Activated CD8-positive, alpha-beta memory T cell treated with anti-CD3 and anti-CD28 coated beads, Interleukin-2, amount 50 U/mL, for 24 hours (primary cell): ENCODE results near the gene IVNS1ABP.
A peak's percentile ranks its signal among the peaks of the same experiment; 100 is the strongest.
"Not testable (repeated sequence)": the region's sequence is repeated elsewhere in the genome, so short reads cannot be mapped to it uniquely, and the experiment has no call there.

Experiments used
- DNase-seq: peaks from one replicate; pipeline ENCODE4 v3.0.0-alpha.2; 2020; ENCODE audit errors: extremely low read depth

IVNS1ABP gene

DNA sequence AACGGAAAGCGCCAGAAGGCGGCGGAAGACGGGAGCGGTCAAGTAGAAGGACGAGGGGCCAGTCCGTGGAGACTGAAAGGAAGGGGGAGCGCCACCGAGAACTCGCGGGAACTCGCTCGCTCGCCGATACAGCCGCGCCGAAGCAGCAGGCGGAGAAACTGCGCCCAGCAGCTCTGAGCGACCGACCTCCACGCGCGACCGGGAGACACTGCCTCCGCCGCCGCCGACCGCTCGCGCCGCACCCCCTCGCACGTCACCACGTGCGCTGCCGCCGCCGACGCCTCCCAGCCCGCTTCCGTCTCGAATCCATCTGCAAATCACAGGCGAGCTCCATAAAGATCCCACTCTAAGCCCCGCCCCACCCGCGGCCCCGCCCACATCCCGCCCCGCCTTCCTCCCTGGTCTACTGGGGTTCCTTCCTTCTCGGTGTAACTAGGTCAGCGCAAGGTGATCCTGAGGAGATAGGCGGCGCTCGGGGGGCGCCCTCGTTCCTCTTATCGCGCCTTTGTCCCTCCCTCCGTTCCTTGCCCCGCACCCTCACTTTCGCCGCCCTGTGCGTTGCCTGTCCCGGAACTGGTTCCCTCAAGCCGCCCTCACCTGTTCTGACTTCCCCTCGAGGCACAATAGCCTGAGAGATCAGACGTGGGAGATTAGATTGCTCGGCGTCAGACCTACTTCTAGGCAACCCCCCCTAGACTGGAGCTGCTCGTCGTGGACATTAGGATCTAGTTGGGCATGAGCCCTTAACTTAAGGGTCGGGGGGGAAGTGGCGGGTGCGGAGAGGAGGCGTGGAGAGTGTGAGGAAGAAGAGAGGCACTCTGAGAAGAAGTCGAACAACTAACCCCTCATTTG, at the start of gene IVNS1ABP:
TSS of gene IVNS1ABP (minus strand) at position 210 of the 852 bp plus-strand sequence. CDS start 7,750 bp downstream, outside the sequence.
- peak; percentile 82 for DNase-seq

DNA sequence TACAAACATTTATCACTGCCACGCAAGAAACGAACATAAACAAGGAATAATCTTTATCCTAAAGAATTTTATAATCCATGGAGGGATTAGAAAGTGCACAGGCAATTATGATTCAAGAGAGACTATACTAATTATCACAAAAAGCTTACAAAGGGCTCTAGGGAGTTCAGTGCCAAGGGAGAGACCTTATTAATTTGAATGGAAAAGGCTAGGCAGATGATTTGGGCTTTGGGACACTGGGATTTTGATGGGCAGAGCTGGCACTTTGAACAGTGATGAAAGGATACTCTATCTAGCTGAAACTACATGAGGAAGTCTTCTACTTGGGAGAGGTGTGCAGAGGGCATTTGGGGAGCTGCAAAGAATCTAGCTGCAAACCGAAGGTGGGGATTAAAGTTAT, 48.9 kb upstream of the IVNS1ABP start:
- no peak for DNase-seq

DNA sequence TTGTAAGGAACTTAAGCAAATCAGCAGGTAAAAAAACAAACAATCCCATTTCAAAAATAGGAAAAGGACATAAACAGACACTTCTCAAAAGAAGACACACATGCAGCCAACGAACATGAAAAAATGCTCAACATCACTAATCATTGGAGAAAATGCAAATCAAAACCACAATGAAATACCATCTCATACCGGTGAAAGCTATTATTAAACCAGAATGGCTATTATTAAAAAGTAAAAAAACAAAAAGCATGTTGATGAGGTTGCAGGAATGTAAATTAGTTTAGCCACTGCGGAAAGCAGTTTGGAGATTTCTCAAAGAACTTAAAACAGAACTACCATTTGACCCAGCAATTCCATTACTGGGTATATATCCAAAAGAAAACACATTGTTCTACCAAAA, 47.5 kb upstream of the IVNS1ABP start:
- DNase-seq = not testable (repeated sequence)

DNA sequence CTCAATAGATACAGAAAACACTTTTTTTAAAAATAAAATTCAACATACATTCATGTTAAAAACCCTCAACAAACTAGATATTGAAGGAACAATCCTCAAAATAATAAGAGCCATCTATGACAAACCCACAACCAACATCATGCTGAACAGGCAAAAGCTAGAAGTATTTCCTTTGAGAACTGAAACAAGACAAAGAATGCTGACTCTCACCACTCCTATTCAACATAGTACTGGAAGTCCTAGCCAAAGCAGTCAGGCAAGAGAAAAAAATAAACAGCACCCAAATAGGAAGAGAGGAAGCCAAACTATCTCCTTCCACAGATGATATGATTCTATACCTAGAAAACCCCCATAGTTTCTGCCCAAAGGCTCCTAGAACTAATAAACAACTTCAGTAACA, 46.2 kb upstream of the IVNS1ABP start:
- no peak for DNase-seq

DNA sequence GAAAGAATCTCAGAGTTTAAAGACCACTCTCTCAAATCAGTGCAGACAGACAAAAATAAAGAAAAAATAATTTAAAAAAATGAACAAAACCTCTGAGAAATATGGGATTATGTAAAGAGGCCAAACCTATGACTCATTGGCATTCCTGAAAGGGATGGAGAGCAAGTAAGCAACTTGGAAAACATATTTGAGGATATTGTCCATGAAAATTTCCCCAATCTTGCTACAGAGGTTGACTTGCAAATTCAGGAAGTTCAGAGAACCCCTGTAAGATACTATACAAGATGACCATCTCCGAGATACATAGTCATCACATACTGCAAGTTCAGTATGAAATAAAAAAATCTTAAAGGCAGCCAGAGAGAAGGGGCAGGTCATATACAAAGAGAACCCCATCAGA, 43.7 kb upstream of the IVNS1ABP start:
- no peak for DNase-seq

DNA sequence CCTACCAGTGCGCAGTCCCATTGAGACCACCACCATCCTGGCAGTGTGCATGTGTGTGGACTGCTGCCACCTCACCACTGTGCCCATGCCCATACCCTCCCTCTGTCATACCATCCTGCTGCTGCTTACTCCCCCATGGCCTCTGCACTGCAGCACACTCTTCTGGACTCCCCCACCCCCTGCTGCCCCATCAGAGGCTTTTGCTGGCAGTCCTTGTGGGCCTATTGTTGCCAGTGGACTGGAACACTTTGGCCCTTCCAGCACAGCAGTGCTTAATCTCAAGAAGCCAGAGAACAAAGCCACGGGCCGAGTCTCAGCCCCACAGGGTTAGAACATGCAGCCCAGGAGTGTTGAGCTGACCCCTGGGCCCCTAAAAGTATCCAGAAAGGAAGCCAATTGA, 41.9 kb upstream of the IVNS1ABP start:
- DNase-seq = no peak

DNA sequence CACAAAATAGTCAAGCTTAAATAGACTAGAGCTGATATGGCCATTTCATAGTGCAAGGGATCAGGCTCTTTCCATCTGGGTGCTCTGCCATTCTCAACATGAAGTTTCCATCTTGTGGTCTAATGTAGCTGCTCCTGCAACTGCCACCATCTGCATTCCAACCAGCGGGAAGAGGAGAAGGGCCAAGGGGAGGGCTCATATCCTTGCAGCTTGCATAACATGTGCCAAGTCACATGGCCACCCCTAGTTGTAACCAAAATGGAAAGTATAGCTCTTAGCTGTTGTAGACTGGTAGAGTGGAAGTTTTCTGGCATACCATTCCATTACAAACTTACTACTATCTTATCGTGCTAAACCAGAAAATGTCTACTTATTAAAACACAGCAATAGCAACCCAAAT, 38.9 kb upstream of the IVNS1ABP start:
- DNase-seq = no peak

DNA sequence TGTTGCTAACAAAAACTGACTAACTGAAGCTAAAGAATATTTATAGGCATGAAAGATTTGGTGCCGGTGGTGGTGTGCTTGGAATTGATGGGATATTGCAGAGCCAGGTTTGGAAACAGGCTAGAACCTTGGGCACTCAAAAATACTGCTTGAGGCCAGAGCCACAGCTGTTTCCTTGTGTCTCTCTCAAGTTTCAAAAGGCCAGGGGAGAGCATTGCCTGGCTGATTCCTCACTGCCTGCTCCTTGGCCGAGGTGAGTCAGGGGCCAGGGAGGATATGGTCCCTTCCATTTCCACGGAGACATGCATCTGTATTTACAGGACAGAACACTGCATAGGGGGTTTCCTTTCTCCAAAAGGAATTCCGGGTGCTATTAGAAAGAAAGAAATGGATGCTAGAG, 36.1 kb upstream of the IVNS1ABP start:
- no peak for DNase-seq

DNA sequence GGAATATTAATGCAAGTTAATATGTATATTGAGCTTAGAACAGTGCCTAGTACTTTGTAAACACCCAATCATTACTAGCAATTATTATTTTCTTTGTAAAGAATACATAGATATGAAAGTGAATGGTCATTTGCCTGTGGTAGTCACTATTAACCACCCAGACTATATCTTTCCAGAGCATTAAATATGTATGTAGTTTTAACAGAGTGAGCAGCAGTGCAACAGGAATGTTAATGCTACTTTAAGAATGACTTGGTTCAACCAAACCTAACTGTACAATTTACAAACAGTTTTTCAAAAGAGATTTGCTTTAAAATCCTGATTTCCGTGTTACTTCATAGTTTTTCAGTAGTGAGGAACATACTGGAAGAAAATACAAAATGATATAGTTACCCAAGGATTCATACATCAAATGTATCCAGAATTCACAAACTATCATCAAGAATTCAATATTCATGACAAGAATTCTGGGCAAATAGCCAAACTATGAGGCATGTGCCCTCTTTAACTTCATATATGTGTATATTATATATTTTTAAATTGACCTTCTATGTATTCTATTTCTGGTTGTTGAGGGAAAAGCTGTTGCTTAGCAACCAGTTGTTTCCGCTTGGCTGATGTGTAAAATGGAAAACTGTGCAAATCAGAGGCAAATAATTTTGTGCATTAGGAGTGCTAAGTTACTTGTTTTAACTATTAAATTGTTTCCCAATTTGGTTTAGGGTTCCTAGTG, 34.9 kb upstream of the IVNS1ABP start:
- DNase-seq = no peak

DNA sequence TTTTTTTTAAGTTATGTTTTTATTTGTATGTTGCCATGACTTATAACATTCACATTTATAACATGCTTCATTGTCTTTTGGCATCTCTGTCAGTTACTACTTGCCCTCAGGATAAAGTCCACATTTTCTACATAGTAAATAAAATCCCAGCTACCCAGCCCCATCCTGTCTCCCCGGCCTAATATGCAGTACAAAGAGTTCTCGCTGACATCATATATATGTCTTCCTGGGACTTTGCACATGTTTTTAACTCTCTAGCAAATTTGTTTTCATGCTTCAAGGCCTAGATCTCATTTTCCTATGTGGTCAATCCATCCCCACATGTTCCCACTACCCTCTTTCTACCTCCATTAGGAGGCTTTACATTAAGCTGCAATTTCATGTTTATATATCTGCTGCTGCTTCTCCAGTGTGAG, 33.0 kb upstream of the IVNS1ABP start:
- DNase-seq = no peak

DNA sequence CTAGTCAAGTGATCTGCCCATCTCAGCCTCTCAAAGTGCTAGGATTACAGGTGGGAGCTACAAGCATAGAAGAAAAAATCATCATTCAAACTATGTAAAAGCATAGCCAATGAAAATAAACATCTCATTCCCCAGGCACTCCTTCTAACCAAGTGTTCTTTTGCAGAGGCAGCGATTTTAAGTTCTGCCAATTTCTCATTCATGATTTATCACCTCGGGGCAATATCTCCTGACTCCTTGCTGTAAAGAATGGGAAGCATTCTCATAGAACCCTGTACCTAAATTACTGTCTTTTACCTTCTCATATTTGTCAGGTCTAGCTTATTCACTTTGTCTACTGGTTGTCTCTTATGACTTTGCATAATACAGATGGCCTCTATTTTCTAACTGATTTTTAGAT, 32.5 kb upstream of the IVNS1ABP start:
- DNase-seq = no peak

DNA sequence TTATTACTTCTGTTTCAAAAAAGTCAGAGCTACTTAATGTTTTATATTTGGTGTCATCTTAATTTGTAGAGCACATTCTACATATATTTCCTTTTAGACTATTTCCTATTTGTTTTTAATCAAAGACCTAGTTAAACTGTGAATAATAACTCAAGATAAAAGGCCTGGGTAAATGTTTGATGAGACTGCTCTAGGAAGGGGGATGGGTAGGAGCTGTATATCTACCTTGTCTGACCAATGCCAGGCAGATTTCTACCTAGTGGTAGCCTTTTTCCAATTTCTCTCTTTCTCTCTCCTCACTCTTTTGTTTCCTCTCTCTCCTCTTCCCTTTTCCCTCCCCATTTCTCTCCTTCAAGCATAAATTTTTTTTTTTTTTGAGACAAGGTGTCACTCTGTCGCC, 31.9 kb upstream of the IVNS1ABP start:
- DNase-seq = no peak

DNA sequence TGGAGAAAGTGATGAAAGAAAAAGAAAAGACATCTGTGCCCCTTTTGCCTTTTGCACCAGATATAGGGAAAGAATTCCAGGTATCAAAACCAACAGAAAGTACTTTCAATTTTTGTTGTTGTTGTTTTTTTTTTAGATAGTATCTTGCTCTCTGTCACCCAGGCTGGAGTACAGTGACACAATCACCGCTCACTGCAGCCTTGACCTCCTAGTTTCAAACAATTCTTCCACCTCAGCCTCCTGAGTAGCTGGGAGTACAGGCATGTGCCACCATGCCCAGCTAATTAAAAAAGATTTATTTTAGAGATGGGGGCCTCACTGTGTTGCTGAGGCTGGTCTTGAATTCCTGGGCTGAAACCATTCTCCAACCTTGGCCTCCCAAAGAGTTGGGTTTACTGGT, 31.3 kb upstream of the IVNS1ABP start:
- DNase-seq = no peak

DNA sequence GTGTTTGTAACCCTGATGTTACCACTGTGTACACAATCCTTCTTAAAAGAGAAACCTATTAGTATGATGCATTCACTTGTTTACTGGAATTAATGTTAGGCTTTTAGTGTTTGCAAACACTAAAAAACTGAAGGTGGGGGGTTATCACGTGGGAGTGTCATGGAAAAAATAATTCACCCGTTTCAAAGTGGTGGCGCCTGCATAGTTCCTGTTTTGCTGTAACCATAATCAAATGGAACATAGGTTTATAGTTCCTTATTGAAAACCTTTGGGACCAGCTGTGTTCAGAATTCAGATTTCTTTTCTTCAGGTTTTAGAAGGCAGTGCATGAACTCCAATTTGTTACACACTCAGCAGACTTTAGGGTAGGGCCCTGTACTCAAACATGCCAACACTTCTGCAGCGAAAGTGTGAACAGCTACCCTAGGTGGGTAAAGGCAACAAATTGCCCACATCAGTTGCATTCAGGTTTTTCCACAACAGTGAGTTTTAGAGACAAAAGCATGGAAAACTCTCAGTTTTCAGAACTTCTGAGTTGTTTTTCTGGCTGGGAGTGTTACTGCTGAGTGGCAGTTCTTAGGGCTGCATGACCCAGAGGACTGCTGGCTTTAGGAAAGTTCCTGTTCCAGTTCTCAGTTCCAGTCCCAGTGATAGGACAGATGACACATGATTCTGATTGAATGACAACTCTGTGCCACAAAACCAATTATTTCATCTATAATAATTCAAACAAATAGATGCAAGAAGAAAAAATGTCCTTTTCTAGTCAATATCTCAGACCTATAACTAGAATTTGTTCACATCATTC, 29.1 kb upstream of the IVNS1ABP start:
- DNase-seq = no peak

DNA sequence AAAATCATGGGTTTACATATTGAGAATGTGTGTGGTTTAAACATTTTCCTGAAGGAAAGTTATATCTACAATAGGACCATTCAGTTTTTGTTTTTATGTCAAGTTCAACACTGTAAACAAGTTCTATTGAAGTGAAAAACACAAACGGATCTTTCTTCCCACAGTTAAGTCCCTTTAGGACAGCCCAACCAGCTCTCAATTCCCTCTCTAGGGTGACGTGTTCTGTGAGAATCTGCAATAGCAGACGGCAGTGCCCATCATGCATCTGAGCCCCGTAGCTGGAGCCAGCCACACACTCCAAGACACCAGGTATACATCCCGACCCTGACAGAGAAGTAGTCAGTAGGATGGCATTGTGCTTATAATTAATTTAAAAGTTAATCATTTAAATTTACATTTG, 26.3 kb upstream of the IVNS1ABP start:
- DNase-seq = no peak

DNA sequence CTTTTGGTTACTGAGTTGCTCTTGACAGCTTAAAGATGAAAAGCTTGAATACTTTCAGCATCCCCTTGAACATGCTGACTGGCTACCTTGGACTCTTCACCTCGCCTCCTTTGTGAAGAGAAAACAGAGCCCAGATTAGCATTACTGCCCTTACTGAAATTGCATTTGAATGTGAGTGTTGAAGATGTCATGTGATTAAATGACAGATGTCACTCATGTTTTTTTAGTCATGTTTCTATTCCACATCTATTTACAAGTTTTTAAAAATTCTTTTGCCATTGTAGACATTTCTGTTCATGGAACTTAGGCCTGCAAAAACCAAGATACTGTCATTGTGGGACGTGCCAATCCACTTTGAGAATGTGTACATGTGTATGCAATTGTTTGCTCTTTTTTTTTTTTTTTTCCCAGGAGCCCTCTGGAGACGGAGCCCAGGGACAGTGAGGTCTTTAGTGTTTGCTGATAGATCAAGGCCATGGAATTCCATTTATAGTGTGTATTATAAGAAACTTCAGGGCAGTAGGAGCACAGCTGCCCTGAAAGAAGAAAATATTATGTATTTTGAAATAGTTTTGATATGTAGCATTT, 25.7 kb upstream of the IVNS1ABP start:
- no peak for DNase-seq

DNA sequence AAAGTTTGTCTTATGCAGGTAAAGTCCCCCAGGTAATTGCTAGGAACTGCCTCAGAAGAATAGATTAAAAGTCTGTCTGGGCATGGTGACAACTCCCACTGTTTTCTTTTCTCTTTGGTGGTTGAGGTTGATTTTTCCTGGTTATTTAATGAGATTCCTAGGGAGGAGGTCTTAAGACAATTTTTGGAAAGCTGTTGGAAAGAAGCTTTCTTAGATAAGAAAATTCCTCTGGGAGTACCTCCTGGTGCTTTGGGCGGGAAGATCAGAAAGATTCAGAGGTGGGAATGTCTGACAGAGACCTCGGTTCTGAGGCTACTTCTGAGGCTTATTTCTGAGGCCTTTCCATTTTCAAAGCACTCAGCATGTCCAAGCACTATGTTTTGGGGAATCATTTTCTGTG, 25.0 kb upstream of the IVNS1ABP start:
- no peak for DNase-seq

DNA sequence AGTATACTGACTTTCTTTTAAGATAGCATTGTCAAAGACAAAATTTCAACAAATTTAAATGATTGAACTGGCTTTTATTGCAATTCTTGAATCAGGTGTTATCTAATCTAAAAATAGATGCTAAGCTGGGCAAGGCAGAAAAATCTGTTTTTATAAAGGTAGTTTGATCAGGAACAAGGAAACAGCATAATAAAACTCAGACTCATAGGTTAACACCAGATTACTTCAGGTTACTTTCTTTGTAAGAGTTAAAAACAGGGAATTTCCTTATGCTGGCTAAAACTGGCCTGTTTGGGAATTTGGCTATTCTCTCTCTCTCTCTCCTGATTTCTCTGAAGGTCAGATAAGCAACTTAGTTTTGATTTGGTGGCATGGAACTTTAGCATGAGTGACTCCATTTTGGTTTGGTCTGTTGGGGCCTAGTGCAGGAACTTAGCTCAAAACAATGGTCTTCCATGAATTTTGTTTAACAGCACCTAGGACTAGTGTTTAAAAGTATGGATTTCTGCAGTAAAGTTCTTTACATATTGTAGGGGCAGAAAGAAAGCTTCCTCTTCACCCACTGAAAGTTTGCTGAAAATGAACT, 24.2 kb upstream of the IVNS1ABP start:
- DNase-seq = no peak

DNA sequence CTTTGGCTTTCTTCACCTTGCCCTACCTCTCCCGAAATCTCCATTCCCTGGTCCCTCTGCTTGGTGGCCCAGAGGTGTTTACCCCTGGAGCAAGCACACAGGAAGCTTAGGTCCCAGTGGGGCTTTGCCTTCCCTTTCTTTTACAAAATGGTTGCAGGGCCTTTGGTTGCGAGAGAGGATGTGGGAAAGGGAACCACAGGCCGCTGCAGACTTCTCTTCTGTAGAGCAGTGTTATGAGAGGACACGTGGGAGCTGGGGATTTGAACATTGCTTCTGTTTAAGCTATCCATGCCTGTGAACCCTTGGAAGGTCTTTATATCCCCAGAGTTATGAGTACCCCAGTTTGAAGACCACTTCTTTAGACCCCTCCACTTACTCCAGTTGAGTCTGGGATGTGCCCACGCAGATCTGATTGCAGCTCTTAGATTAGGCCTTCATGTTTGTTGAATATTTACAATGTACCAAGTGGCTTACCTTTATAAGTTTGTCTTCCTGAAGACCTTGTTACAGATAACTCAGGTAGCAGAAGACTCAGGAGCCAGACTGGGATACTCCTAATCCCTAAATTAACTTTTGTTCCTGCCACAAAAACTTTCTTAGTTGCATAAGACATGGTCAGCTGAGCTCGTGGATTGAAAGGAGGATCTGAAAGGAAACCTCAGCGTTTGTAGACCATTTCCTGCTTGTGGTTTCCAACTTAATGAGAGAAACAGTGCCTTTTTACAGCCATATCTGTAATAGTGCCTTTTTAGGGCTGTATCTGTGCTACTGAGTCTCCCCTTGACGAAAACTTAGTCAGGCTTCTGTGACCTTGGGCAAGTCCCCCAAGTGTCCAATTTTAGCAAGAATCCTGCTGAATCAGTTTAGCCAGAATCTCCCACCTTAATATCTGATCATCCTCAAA, 21.9 kb upstream of the IVNS1ABP start:
- DNase-seq = no peak

DNA sequence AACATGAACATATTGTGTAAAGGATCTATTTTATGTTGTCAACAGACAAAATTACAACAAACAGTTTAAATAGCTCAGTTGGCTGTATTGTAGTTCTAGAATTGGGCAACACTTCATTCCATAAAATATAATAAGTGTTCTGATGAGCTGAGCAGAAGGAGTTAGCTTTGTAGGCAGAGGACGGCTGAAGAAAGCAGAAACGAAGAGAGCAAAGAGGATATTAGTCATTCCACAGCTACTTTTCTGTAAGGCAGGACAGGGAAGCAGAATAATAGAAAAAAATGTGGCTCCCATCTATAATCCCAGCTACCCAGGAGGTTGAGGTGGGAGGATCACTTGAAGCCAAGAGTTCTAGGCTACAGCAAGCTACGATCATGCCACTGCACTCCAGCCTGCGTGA, 20.2 kb upstream of the IVNS1ABP start:
- DNase-seq = no peak

DNA sequence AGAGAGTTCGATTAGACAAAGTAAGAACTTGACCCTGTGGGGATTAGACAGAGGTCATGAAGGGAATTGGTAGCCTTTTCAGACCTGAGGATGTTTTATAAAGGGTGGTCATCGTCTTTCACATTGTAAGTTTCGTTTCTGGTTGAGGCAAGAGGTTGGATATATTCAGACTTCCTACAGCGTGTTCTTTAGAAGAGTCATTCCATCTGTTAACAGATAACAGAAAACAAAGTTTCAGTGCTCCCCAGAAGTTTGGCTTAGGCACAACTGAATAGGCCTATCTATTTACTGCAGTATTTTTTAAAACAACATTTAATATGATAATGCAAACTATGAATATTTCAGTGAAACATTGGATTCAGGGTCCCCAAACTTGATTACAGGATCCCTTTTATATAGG, 17.1 kb upstream of the IVNS1ABP start:
- DNase-seq = no peak
